ENCODE results near the gene MEFV.

- no peak for TF ChIP-seq CTCF (conservative IDR thresholded peaks at IDR 0.05; ENCODE audit: low read depth, low read length)
- no peak for TF ChIP-seq MAZ (IDR thresholded peaks at IDR 0.05; ENCODE audit: borderline replicate concordance, low read depth, low read length)
- TF ChIP-seq CHD1 (IDR thresholded peaks at IDR 0.05; ENCODE audit: low read depth, low read length), result no peak
- no peak for TF ChIP-seq SMC3 (IDR thresholded peaks at IDR 0.05; ENCODE audit: low read depth, low read length)
- TF ChIP-seq NFE2L2 (IDR thresholded peaks at IDR 0.05; ENCODE audit: low read depth, low read length), result no peak
- TF ChIP-seq ELK1 (IDR thresholded peaks at IDR 0.05; ENCODE audit: borderline replicate concordance, low read depth, low read length), result no peak
- TF ChIP-seq POLR2A (IDR thresholded peaks at IDR 0.05; ENCODE audit: low read depth, low read length), result no peak
- TF ChIP-seq RAD21 (IDR thresholded peaks at IDR 0.05; ENCODE audit: low read length), result no peak
- no peak for TF ChIP-seq MAFK (IDR thresholded peaks at IDR 0.05; ENCODE audit: low read depth, low read length)
- TF ChIP-seq BHLHE40 (IDR thresholded peaks at IDR 0.05; ENCODE audit: low read depth, low read length), result no peak
Measured at GRCh38 chr16:3242709-3243108, 13.7 kb downstream of the MEFV start.

All from IMR-90 (cell line).